Esophagus (tissue), 2 donors: ENCODE results near the gene ACKR3. TPM values are rescaled to one million over a fixed set of nuclear protein-coding genes. Genes with fewer than 3 reads are reported as not detected.
A peak's percentile ranks its signal among the peaks of the same experiment; 100 is the strongest.

ENCODE experiments used
- H3K27ac ChIP-seq, 2 donors: one replicate each; pipeline ENCODE4 v1.5.1; 2013; ENCODE audit warnings: low read depth in 2 of 2, mild to moderate bottlenecking in 2 of 2, inconsistent platforms in 1 of 2, low read length in 1 of 2, moderate library complexity in 1 of 2
- H3K27me3 ChIP-seq, 2 donors: one replicate each; pipeline ENCODE4 v1.6.1; 2013; ENCODE audit warnings: low read length in 2 of 2, control low read depth in 1 of 2, mild to moderate bottlenecking in 1 of 2; ENCODE audit not compliant: insufficient read depth in 2 of 2, control insufficient read depth in 1 of 2
- H3K36me3 ChIP-seq, 2 donors: one replicate each; pipeline ENCODE4 v1.6.1; 2013; ENCODE audit warnings: low read length in 1 of 2; ENCODE audit not compliant: control insufficient read depth in 2 of 2, insufficient read depth in 2 of 2
- H3K4me1 ChIP-seq, 2 donors: one replicate each; pipeline ENCODE4 v1.6.1; 2013; ENCODE audit warnings: low read length in 1 of 2; ENCODE audit not compliant: control insufficient read depth in 2 of 2, insufficient read depth in 2 of 2
- H3K4me3 ChIP-seq, 2 donors: one replicate each; pipeline ENCODE4 v1.5.1; 2013; ENCODE audit warnings: low read length in 2 of 2, mild to moderate bottlenecking in 2 of 2, low read depth in 1 of 2, moderate library complexity in 1 of 2
- H3K9me3 ChIP-seq, 2 donors: one replicate each; pipeline ENCODE4 v1.6.1; 2013; ENCODE audit warnings: mild to moderate bottlenecking in 2 of 2, low read depth in 1 of 2, low read length in 1 of 2, moderate library complexity in 1 of 2; ENCODE audit not compliant: control insufficient read depth in 2 of 2, insufficient read depth in 1 of 2
- WGBS, 2 donors: extraction: QIAGEN DNeasy Blood & Tissue Kit; methylation state at CpG; one replicate each; pipeline ENCODE4 v1.1.7; 2013; 5-methylcytosine and 5-hydroxymethylcytosine counted together
- polyA plus RNA-seq, 2 donors: library from polyadenylated mRNA; stranded (reverse); fragments of 200-250 nt; gene quantifications; one replicate each; pipeline ENCODE4 v1.2.3, GENCODE V29; 2013
- donor health status: healthy with polysubstance abuse.
- donor health status: Bipolar disorder and iron deficiency.

ACKR3 gene
- polyA plus RNA-seq, 2 donors: 7.3 to 20.6 TPM

DNA sequence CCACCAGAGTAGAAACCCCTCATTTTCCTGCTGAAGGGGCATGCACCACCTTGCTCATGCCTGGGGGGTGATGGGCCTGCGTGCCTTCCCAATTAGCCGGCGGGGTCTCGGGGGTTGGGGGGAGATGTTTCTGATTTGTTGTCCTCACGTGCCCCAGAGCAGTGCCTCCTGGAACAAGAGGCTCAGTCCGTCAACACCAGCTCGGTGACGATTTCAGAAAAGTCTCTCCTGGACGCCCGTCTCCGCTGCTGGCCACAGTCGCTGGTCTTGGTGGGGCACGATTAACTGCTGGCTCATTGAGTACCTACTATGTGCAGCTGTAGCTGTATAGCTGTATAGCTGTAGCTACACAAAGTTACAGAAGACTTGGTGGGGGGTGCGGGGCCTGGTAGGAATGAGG is 4.4 kb downstream of the ACKR3 start:
- Histone ChIP-seq H3K36me3 (no peaks in the 10 kb centered on the region), H3K27me3 (no peaks in the 10 kb centered on the region), H3K9me3 (no peaks in the 10 kb centered on the region), H3K27ac (no peak overlapping the region), H3K4me1 (peaks cover 4% of the 10 kb centered on the region in 2 donors), H3K4me3 (no peak overlapping the region)
- WGBS, 2 donors: 80 to 90% methylated on average over 14 of the region's 14 CpGs

GRCh38 chr2:236574424-236575145 is 5.0 kb downstream of the ACKR3 start:
- Histone ChIP-seq H3K9me3 (no peaks in the 10 kb centered on the region), H3K27ac (no peak overlapping the region), H3K4me1 (peaks cover 4% of the 10 kb centered on the region in 2 donors), H3K27me3 (no peaks in the 10 kb centered on the region), H3K36me3 (no peaks in the 10 kb centered on the region), H3K4me3 (no peak overlapping the region)
- 73 to 79% methylated on average over 18 of the region's 18 CpGs for WGBS, 2 donors

DNA sequence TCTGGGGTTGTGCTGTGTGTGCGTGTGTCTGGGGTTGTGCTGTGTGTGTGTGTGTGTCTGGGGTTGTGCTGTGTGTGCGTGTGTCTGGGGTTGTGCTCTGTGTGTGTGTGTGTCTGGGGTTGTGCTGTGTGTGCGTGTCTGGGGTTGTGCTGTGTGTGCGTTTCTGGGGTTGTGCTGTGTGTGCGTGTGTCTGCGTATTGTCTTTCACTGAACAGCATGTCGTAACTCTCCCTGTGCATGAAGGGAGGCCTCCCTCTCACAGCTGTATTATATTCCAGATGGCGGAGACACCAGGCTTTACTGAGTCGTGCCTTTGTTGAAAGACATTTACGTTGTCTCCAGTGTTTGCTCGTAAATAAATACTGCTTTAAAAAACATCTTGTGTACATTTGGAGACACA is 5.9 kb downstream of the ACKR3 start:
- Histone ChIP-seq H3K4me1 (peaks cover 4% of the 10 kb centered on the region in 2 donors), H3K4me3 (no peak overlapping the region), H3K27ac (peak overlapping the region in 1 of 2 donors; percentile 42), H3K36me3 (peaks cover 0 to 2% of the 10 kb centered on the region in 2 donors), H3K9me3 (peaks cover 0 to under 1% of the 10 kb centered on the region in 2 donors), H3K27me3 (no peaks in the 10 kb centered on the region)
- 79 to 85% methylated on average over 11 of the region's 11 CpGs for WGBS, 2 donors

- Histone ChIP-seq H3K4me1 (peaks cover 4% of the 10 kb centered on the region in 2 donors), H3K9me3 (peaks cover 0 to 2% of the 10 kb centered on the region in 2 donors), H3K4me3 (no peak overlapping the region), H3K27ac (peak overlapping the region in 1 of 2 donors; percentile 5), H3K36me3 (peaks cover 3 to 8% of the 10 kb centered on the region in 2 donors), H3K27me3 (no peaks in the 10 kb centered on the region)
- 72 to 78% methylated on average over 8 of the region's 8 CpGs for WGBS, 2 donors
Observed at GRCh38 chr2:236576087-236576486, 6.5 kb downstream of the ACKR3 start.

DNA sequence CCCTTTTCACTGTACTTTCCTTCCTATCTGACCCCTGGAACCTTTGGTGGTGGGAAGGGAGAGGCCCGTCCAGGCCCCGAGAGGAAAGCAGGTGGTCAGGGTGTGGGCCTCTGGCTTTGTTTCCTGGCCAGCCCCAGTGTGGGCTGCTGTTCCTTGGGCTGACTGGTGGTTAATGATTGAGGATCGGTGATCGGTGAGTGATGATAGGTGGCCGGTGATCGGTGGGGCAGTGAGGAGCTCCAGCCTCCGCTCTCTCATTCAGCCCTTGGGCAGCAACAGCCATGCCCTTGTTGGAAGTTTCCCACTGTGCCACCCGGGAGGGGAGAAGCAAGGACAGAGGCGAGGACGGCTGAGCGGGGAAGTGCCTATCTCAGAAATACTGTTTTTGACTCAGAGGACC is 7.3 kb downstream of the ACKR3 start:
- Histone ChIP-seq H3K4me1 (peaks cover 4% of the 10 kb centered on the region in 2 donors), H3K4me3 (no peak overlapping the region), H3K9me3 (peaks cover 0 to 2% of the 10 kb centered on the region in 2 donors), H3K36me3 (peaks cover 8 to 13% of the 10 kb centered on the region in 2 donors), H3K27me3 (no peaks in the 10 kb centered on the region), H3K27ac (no peak overlapping the region)
- 89 to 90% methylated on average over 11 of the region's 11 CpGs for WGBS, 2 donors

GRCh38 chr2:236577481-236578410 is 8.1 kb downstream of the ACKR3 start:
- H3K4me3 ChIP-seq: no peak overlapping the region
- peaks cover 0 to 2% of the 10 kb centered on the region in 2 donors for H3K9me3 ChIP-seq
- H3K27ac ChIP-seq: peak overlapping the region in 1 of 2 donors; percentile 6
- H3K27me3 ChIP-seq: no peaks in the 10 kb centered on the region
- H3K4me1 ChIP-seq: peaks cover 2 to 4% of the 10 kb centered on the region in 2 donors
- 74 to 88% methylated on average over 22 of the region's 22 CpGs for WGBS, 2 donors
- peaks cover 8 to 14% of the 10 kb centered on the region in 2 donors for H3K36me3 ChIP-seq

DNA sequence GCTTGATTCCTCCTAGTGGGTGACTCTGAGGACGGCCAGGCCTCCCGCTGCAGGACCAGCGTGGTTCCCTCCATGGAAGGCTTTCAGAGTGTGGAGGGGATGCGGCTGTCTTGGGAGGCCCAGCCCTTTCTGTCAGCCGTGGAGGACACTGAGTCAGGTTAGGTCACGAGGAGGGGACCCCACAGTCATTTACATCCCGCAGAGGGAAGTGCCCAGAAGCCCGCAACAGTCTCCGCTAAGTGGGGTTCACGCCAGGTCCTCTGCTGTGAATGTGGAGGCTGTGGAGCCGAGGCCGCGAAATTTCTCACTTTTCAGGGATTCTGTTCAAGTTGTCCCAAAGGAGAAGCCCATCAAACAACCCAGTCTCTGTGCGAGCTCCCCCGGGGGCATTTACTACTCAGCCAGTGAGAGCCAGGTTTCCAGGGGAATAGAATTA is 8.8 kb downstream of the ACKR3 start:
- H3K27me3 ChIP-seq: no peaks in the 10 kb centered on the region
- 83 to 87% methylated on average over 15 of the region's 15 CpGs for WGBS, 2 donors
- peaks cover 0 to 2% of the 10 kb centered on the region in 2 donors for H3K9me3 ChIP-seq
- peaks cover 8 to 17% of the 10 kb centered on the region in 2 donors for H3K36me3 ChIP-seq
- peak overlapping the region in 1 of 2 donors; percentile 6 for H3K27ac ChIP-seq
- H3K4me1 ChIP-seq: peaks cover 2 to 4% of the 10 kb centered on the region in 2 donors
- no peak overlapping the region for H3K4me3 ChIP-seq

- Histone ChIP-seq H3K4me1 (peaks cover 0 to 4% of the 10 kb centered on the region in 2 donors), H3K9me3 (peaks cover 0 to 2% of the 10 kb centered on the region in 2 donors), H3K27me3 (no peaks in the 10 kb centered on the region), H3K36me3 (peaks cover 8 to 17% of the 10 kb centered on the region in 2 donors), H3K4me3 (no peak overlapping the region), H3K27ac (no peak overlapping the region)
- 62 to 86% methylated on average over 9 of the region's 9 CpGs for WGBS, 2 donors
Observed at GRCh38 chr2:236579048-236579745, 9.6 kb downstream of the ACKR3 start.

DNA sequence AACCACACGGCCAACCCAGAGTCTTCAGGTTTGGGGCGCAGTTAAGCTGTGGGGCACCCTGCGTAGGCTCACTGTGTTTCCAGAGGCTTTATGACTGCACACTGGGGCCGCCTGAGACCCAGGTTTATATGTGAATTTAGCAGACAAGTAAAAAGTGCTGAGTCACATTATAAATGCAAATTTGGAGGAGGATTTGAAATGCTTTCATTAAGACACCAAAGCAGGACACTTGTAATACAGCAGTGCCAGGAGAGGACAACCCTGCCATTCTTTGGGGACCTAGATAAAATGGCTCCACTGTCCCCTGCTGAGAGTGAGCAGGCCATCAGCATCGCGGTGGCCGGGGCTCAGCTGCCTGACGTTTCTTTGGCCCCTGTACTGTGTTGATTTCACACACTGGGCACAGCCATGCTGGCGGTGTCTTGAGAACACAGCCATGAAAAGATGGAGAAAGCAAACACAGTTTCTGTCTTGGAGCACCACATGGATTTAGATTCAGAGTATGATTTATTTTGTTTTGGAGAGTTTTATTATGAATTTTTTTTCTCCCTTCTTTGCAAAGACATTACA is 10.2 kb downstream of the ACKR3 start:
- H3K27ac ChIP-seq: no peak overlapping the region
- H3K4me3 ChIP-seq: no peak overlapping the region
- WGBS, 2 donors: 60 to 79% methylated on average over 9 of the region's 9 CpGs
- peaks cover 0 to 2% of the 10 kb centered on the region in 2 donors for H3K9me3 ChIP-seq
- H3K27me3 ChIP-seq: no peaks in the 10 kb centered on the region
- H3K4me1 ChIP-seq: peaks cover 0 to 4% of the 10 kb centered on the region in 2 donors
- peaks cover 8 to 17% of the 10 kb centered on the region in 2 donors for H3K36me3 ChIP-seq
